ENCODE data around the gene HOXB2. TPM values are rescaled to one million over a fixed set of nuclear protein-coding genes. Genes with fewer than 3 reads are reported as not detected.

The HOXB2 gene
- total RNA-seq, 1 experiment from 2014 or later, result 3.7 TPM

GRCh38 chr17:48561884-48562810, 17.2 kb upstream of the HOXB2 start (continued):
- TF ChIP-seq PRDM15 (CRISPR knock-in tag; IDR thresholded peaks at IDR 0.05), result no peak

GRCh38 chr17:48559840-48560817, 15.2 kb upstream of the HOXB2 start:
- Mint-ChIP-seq H3K27ac (no peak overlapping the region), H3K4me1 (peaks cover 32% of the 10 kb centered on the region), H3K36me3 (no peaks in the 10 kb centered on the region), H3K4me3 (no peak overlapping the region), H3K9me3 (no peaks in the 10 kb centered on the region), H3K27me3 (ENCODE audit: low read depth) (peaks cover 90% of the 10 kb centered on the region; the same call in 1 of the 2 replicates)
- DNase-seq (ENCODE audit: low spot score) (no peak), ATAC-seq (no peak)
- ChIA-PET CTCF (interaction anchor here (0.8 to 1.9 kb wide), 5 partner anchors 10 to 535 kb away, joined by 3 to 7 read pairs (median 4); no protein-coding TSS in a partner anchor), POLR2A (no interaction called here)
- TF ChIP-seq ERG (CRISPR knock-in tag; IDR thresholded peaks at IDR 0.05) (no peak), ATF6 (CRISPR knock-in tag; IDR thresholded peaks at IDR 0.05) (no peak), USF1 (CRISPR knock-in tag; IDR thresholded peaks at IDR 0.05) (no peak), PREB (CRISPR knock-in tag; IDR thresholded peaks at IDR 0.05; ENCODE audit: borderline replicate concordance) (no peak), ZNF281 (CRISPR knock-in tag; IDR thresholded peaks at IDR 0.05) (no peak), ZNF263 (CRISPR knock-in tag; IDR thresholded peaks at IDR 0.05; ENCODE audit: low read depth) (no peak), E2F1 (CRISPR knock-in tag; IDR thresholded peaks at IDR 0.05) (no peak), E2F4 (CRISPR knock-in tag; IDR thresholded peaks at IDR 0.05; ENCODE audit: borderline replicate concordance, low read depth) (no peak), CDX4 (CRISPR knock-in tag; IDR thresholded peaks at IDR 0.05; ENCODE audit: borderline replicate concordance) (no peak)

Measured in WTC11 (cell line).